ENCODE measurements around the gene MGAT4C.
A peak's percentile ranks its signal among the peaks of the same experiment; 100 is the strongest.

Gene MGAT4C

DNA sequence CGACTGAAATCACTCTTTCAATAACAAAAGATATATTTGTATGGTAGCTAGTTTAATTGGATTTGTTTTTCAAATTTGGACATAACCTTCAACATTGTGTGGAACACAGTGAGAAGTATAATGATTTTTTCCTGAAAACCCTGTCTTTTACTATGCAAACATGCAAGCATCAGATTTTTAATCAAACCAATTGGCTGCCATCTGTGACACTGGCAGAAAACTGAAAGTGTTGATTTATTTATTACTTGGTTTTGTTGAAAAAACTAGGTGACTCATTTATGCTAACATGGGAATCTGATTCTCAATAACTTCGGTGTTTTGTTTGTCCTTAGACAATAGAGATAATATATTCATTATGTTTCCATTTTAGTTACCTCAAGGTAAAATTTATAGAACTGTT, 300.1 kb downstream of the MGAT4C start:
- Histone ChIP-seq H3K9me3 (no peaks in the 10 kb centered on the region), H3K4me3 (no peak overlapping the region), H3K9ac (no peak overlapping the region), H3K27ac (no peak overlapping the region), H3K4me2 (no peak overlapping the region), H3K4me1 (no peaks in the 10 kb centered on the region), H3K36me3 (no peaks in the 10 kb centered on the region), H3K27me3 (no peaks in the 10 kb centered on the region), H4K20me1 (no peaks in the 10 kb centered on the region)
- no peak for TF ChIP-seq Cebpa-rat (IDR thresholded peaks at IDR 0.05)

DNA sequence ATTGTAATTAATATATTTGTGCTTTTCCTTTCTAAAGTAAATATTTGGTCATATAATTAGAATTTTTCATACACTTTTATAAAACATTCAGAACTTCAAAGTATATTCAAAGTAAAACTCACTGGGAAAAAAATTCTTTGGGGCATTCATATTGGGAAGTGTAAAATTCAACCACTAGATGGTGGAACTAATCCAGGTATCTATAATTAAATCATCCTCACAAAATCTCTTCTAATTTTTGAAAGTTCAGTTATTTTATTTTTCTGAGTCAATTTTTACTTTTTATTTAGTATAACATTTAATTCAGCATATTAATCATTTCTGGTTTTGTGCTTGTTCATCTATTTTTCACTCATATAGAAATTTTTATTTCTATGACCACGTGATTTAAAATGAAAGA, 301.1 kb downstream of the MGAT4C start:
- H3K4me1 ChIP-seq, result no peaks in the 10 kb centered on the region
- no peaks in the 10 kb centered on the region for H3K9me3 ChIP-seq
- no peaks in the 10 kb centered on the region for H3K27me3 ChIP-seq
- no peak overlapping the region for H3K4me2 ChIP-seq
- no peak for TF ChIP-seq Cebpa-rat (IDR thresholded peaks at IDR 0.05)
- no peak overlapping the region for H3K27ac ChIP-seq
- H3K36me3 ChIP-seq, result no peaks in the 10 kb centered on the region
- no peaks in the 10 kb centered on the region for H4K20me1 ChIP-seq
- H3K4me3 ChIP-seq, result no peak overlapping the region
- no peak overlapping the region for H3K9ac ChIP-seq

DNA sequence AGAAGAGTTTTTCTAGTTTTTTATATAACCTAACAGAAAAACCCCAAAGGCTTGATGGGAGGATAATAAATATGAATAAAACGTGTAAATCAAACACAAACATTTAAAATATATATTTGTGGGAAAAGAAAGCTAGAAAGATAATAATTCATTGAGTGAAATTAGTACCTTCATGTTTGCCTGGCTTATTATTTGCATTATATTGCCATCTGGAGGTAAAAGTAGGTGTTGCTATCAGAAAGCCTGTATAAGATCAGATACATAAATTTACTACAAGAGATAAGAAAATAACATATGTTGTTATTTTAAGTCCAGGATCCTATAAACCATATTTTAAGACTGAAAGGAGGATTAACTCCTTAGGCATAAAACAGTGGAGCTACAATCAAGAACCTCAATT, 304.4 kb downstream of the MGAT4C start:
- Histone ChIP-seq H3K4me1 (peaks cover 7% of the 10 kb centered on the region), H4K20me1 (no peaks in the 10 kb centered on the region), H3K4me2 (no peak overlapping the region), H3K27ac (no peak overlapping the region), H3K4me3 (no peak overlapping the region), H3K27me3 (no peaks in the 10 kb centered on the region), H3K36me3 (no peaks in the 10 kb centered on the region), H3K9ac (no peak overlapping the region), H3K9me3 (no peaks in the 10 kb centered on the region)
- TF ChIP-seq Cebpa-rat (IDR thresholded peaks at IDR 0.05), result no peak

DNA sequence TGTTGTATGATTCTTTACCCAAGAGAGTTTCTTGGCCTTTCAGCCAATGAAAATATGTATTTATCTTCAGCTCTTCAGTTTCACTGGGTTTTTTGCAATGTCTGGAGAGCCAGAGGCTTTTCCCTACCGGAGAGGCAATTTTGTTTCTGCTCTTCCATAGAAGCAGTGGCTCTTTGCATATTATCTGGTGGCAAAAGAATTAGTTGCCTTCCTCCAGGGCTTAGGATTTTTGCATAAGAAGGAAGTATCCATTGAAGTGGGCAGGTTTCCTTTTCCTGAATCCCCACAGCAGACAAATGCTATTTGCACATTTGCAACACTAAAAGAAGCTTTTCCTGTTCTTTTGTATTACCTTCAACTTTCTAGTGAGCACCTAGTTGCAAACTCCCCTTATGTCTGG, 306.9 kb downstream of the MGAT4C start:
- Histone ChIP-seq H3K27ac (no peak overlapping the region), H3K27me3 (no peaks in the 10 kb centered on the region), H3K4me1 (peaks cover 7% of the 10 kb centered on the region), H4K20me1 (no peaks in the 10 kb centered on the region), H3K4me2 (peak overlapping the region; percentile 3; the same call in 1 of the 2 replicates), H3K4me3 (no peak overlapping the region), H3K9ac (no peak overlapping the region), H3K9me3 (no peaks in the 10 kb centered on the region), H3K36me3 (no peaks in the 10 kb centered on the region)
- no peak for TF ChIP-seq Cebpa-rat (IDR thresholded peaks at IDR 0.05)

DNA sequence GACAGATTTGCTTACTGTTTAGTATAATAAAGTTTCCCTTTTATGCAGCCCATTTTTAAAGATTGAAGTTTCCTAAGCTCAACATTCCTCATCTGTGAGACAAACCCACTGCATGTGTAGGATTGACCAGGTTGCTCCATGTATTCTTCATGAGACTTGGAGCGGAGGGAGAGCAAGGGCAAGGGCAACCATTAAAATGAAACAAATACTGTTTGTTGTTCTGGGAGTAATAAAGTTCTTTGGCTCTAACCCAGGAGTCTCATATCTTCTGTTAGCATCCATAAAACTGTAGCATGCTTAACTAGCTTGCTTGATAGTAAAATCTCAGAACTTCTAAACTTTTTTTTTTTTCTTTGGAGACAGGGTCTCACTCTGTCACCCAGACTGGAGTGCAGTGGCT, 307.9 kb downstream of the MGAT4C start:
- H3K4me1 ChIP-seq, result peaks cover 7% of the 10 kb centered on the region

DNA sequence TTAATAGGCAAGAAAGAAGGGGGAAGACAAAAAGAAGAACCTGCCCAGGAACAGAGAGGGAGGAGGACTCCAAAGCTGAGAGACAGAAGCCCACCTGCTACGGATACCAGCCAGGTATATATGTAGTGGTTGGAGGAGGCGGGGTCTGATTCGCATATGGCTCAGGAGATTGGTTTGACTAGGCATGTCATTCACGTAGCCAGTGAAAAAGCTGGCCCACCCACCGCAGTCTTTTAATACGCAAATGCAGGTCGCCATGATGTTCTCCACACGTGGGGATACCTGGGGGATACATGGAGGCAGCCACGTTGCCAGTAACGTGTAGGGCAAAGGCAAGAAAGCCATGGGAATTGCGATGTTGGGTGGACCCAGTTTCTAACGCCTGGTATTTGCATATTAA, 308.9 kb downstream of the MGAT4C start:
- Histone ChIP-seq H3K4me1 (peaks cover 7% of the 10 kb centered on the region), H3K27ac (no peak overlapping the region), H3K9ac (no peak overlapping the region), H4K20me1 (no peaks in the 10 kb centered on the region), H3K4me3 (no peak overlapping the region), H3K27me3 (no peaks in the 10 kb centered on the region), H3K9me3 (no peaks in the 10 kb centered on the region), H3K36me3 (no peaks in the 10 kb centered on the region), H3K4me2 (no peak overlapping the region)
- TF ChIP-seq Cebpa-rat (IDR thresholded peaks at IDR 0.05), result no peak

More for the DNA sequence above, 307.9 kb downstream of the MGAT4C start:
- Histone ChIP-seq H3K4me3 (no peak overlapping the region), H3K27me3 (no peaks in the 10 kb centered on the region), H3K9me3 (no peaks in the 10 kb centered on the region), H3K36me3 (no peaks in the 10 kb centered on the region), H3K27ac (no peak overlapping the region), H4K20me1 (no peaks in the 10 kb centered on the region), H3K4me2 (no peak overlapping the region), H3K9ac (no peak overlapping the region)
- TF ChIP-seq Cebpa-rat (IDR thresholded peaks at IDR 0.05), result no peak

DNA sequence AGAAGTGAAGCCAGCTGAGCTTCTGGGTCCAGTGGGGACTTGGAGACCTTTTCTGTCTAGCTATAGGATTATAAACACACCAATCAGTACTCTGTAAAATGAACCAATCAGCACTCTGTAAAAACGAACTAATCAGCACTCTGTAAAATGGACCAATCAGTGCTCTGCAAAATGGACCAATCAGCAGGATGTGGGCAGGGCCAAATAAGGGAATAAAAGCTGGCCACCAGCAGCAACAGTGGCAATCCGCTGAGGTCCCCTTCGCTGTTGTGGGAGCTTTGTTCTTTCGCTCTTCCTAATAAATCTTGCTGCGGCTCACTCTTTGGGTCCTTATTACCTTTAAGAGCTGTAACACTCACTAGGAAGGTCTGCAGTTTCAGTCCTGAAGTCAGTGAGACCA, 309.8 kb downstream of the MGAT4C start:
- H3K36me3 ChIP-seq, result no peaks in the 10 kb centered on the region
- H3K4me3 ChIP-seq, result no peak overlapping the region
- H3K4me1 ChIP-seq, result peaks cover 7% of the 10 kb centered on the region
- H3K27ac ChIP-seq, result no peak overlapping the region
- no peak for TF ChIP-seq Cebpa-rat (IDR thresholded peaks at IDR 0.05)
- H3K9ac ChIP-seq, result no peak overlapping the region
- no peaks in the 10 kb centered on the region for H3K27me3 ChIP-seq
- H3K4me2 ChIP-seq, result no peak overlapping the region
- H4K20me1 ChIP-seq, result no peaks in the 10 kb centered on the region
- no peaks in the 10 kb centered on the region for H3K9me3 ChIP-seq

DNA sequence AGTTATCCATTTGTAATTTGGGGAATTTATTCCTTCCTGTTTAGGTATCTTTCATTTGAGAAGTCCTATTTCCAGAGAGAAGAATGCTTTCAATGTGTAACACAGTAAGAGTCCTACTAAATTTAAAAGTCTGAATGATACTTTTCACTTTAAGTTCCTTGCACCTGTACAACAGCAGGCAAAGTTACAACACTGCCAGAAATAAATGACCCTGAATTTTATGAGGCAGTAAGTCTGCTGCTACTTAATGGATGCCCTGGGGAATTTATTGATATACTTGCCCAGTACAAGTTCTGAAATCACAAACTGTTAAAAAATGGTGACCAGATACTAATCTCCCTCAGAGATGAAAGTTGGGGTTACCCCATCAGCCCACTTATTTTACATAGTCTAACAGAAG, 329.0 kb downstream of the MGAT4C start:
- H3K27me3 ChIP-seq, result no peaks in the 10 kb centered on the region

DNA sequence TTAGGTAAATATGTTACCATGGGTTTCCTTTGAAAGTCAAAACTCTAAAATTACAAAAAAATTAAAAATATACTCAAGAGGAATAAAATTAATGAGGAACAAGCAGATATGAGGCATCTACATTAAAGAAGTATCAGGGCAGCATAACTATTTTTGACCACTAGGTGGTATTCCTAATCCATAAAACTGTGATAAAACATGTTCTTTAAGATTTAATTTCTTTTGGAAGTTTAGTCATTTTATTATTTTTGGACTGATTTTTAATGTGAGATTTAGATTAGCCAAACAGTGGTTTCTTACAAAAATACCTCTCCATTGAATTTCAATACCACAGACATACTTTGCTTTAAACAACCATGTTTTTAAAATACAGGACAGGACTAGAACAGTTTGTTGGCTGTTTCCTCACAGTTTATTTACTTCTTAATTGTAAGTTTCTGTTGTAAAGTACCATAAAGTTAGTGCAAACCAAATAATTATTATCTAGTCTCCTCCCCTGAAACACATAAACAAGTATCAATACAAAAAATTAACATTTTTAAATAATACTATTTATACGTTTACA, 332.3 kb downstream of the MGAT4C start:
- Histone ChIP-seq H3K27ac (no peak overlapping the region), H3K4me1 (no peaks in the 10 kb centered on the region), H4K20me1 (no peaks in the 10 kb centered on the region), H3K4me3 (no peak overlapping the region), H3K9ac (no peak overlapping the region), H3K36me3 (no peaks in the 10 kb centered on the region), H3K27me3 (no peaks in the 10 kb centered on the region), H3K9me3 (0 out of 2 replicates have a peak, but pooled peaks cover 4% of the 10 kb centered on the region), H3K4me2 (no peak overlapping the region)
- TF ChIP-seq Cebpa-rat (IDR thresholded peaks at IDR 0.05), result no peak

More for the DNA sequence above, 329.0 kb downstream of the MGAT4C start:
- Histone ChIP-seq H3K4me1 (no peaks in the 10 kb centered on the region), H3K27ac (no peak overlapping the region), H3K9me3 (0 out of 2 replicates have a peak, but pooled peaks cover 4% of the 10 kb centered on the region), H3K4me3 (no peak overlapping the region), H3K4me2 (no peak overlapping the region), H3K9ac (no peak overlapping the region), H4K20me1 (no peaks in the 10 kb centered on the region), H3K36me3 (no peaks in the 10 kb centered on the region)
- TF ChIP-seq Cebpa-rat (IDR thresholded peaks at IDR 0.05), result no peak

DNA sequence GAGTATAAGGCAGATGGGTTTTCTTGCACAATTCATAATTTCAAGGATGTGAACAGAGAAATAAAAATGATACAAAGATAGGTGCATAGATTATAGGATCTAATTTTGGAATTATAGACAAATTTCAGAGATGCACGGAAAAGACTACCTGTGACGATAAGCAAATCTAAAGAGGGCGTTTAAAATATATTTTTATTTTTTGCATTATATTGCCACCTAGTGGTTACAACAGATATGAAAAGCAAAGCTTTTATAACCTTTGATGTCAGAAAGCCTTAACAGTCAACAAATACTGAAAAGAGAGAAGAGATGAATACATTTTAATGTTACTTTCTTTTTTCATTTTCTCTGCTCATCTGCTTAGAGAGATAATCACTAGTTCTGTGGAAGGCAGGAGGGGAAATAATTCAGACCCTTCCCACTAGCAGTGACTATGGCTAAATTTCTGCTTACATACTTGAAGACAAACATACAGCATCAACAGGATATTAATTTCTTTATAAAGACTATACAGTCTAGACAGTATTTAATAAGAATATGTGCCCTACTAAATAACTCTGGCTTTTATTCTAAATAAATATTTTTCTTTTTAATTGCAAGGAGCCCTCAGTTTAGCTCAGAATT, 335.8 kb downstream of the MGAT4C start:
- Histone ChIP-seq H3K27ac (no peak overlapping the region), H3K27me3 (no peaks in the 10 kb centered on the region), H4K20me1 (no peaks in the 10 kb centered on the region), H3K4me1 (no peaks in the 10 kb centered on the region), H3K9me3 (0 out of 2 replicates have a peak, but pooled peaks cover 4% of the 10 kb centered on the region), H3K9ac (no peak overlapping the region), H3K4me3 (no peak overlapping the region), H3K4me2 (no peak overlapping the region), H3K36me3 (no peaks in the 10 kb centered on the region)
- no peak for TF ChIP-seq Cebpa-rat (IDR thresholded peaks at IDR 0.05)
